Left cardiac atrium (tissue), 4 donors: Measurements from ENCODE around the gene GPC6. TPM values are rescaled to one million over a fixed set of nuclear protein-coding genes. Genes with fewer than 3 reads are reported as not detected.
A peak's percentile ranks its signal among the peaks of the same experiment; 100 is the strongest.

Experiments
- ATAC-seq, 2 donors: fragments of 200-7000 bp; cut with Tn5 transposase; one replicate each; pipeline ENCODE4 v1.9.1; 2020; ENCODE audit warnings: mild to moderate bottlenecking in 2 of 2, moderate library complexity in 2 of 2
- DNase-seq: peaks from one replicate; pipeline ENCODE4 v3.0.0-alpha.2; 2020
- intact Hi-C, 2 donors: fragments of 100-400 bp; cut with DNase I; formaldehyde crosslinking; loops; one replicate each; pipeline versions ENCODE4 v1.14.1 to v1.15.1; 2022 to 2023
- total RNA-seq, 2 donors: library from RNA; stranded (reverse); fragmentation: NEBNext Ultra II Directional; extraction: Animal tissue kit (Norgen Biotek cat#: 25700); gene quantifications; one replicate each; pipeline ENCODE4 v1.2.1, GENCODE V29; 2021
- donor health status: DM: no; HTN: yes; CAD: no.
- donor health status: DM: no; HTN: yes; CAD: no; lungs with severe emphysema.
- donor health status: DM: yes; HTN: yes; CAD: no.
- donor health status: Dilated cardiomyopathy.

The GPC6 gene
- total RNA-seq, 2 donors from 2014 or later, result 2.8 to 5.4 TPM

GRCh38 chr13:94120878-94121277 lies 894.3 kb downstream of the GPC6 start:
- no peak for DNase-seq
- no peak for ATAC-seq
- intact Hi-C loops, result no loop called here

GRCh38 chr13:94121686-94122085 lies 895.1 kb downstream of the GPC6 start:
- peak in 1 of 2 donors; percentile 66 for ATAC-seq
- DNase-seq, result no peak
- intact Hi-C loops, result no loop called here

DNA sequence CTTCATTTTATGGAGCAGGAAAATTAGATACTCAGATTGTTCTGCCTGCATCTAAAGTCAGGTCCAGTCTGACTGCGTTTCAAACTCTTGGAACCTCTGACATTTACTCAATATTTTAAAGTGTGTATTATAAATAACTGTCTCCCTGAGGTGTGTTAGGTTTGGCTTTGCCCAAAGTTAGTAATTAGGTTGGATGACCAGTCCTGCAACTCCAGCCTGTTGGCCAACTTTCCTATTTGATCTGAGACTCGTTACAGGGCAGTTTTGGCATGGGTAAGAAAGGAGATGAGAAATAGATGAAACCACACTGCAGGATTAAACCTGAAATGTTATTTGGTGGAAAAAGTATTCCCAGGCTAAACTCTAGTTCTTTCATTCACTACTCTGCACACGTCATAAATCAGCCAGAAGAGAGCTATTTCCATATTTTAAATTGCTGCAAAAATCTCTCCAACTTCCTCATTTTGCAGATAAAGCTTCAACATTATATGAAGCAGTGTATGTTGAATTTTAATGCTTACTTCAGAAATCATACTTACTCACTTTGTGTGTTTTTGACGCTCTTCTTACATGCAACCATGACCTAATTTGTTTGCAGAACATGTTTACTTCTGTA lies 895.8 kb downstream of the GPC6 start:
- DNase-seq (no peak), ATAC-seq (no peak)
- intact Hi-C loops, result no loop called here

DNA sequence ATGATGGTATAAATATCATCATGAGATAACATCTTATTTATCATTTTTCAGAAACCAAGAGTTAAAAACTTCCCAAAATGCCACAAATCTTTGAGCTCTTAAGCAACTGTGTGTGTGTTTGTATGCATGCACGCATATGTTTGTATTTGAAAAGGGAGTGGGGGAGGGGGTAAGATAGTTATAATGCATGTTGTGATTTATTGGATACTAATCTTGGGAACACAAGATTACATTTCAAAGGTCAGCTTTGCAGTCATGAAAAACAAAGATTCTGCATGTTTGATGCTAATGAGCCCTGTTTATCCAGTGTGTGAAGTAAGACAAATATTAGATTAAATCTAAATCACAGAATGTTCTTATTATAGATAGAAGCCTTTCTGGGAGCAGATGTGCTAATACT lies 897.0 kb downstream of the GPC6 start:
- intact Hi-C loops, result no loop called here
- no peak for DNase-seq
- no peak for ATAC-seq

DNA sequence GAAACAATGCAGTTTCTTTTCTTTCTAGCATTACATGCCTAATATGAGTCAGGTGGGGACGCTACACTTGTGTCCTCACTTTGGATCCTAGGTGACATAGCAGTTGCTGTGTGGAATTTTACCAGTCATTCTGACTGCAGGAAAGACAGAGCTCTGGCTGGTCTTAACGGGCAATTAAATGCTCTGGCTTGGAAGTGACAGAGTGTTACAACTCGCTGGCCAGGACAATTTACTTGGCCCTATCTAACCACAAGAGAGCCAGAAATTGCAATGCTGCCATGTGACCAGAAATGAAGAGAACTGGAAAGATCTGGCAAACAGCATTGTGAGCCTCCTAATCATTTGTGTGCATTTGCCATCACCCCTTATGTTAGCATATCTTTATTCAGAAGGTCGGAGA lies 901.8 kb downstream of the GPC6 start:
- peak; percentile 26 for DNase-seq
- intact Hi-C loops, result no loop called here
- ATAC-seq, result peak; percentile 96 to 97

DNA sequence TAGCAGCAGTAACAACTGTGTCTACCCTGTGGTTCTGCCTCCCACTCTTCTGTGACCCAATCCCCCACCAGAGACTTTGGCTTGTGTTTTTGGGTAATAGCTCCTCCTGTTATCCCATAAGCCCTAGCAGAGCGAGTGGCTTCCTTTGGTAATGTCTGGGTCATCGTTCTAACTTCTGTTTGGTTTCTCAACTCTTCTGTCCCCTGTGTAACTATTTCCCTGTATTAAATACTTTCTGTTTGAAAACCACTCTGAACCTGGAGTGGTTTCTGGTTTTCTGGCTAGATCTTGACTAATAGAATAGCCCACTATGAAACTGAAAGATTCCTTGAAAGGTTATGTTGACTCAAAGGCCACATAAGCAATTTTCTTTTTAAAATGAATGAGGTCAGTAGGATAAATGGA lies 902.9 kb downstream of the GPC6 start:
- DNase-seq, result no peak

DNA sequence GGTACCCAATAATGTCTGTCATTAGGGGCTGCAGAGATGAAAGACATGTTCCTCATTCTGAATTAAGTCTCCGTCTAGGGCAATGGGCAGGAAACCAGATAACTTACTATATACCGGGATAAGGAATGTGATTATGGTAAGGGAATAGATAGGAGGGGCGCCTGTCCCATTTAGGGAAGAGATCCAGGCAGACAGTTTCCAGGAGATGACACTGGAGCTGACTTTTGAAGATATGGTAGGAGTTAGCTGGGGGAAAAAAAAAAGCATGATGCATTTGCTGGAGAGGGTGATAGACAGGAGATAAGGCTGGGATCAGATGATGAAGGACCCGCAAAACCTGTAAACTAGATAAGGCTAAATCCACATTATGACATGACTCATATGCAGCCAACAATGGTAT lies 912.2 kb downstream of the GPC6 start:
- ATAC-seq (no peak), DNase-seq (no peak)
- intact Hi-C loops, result no loop called here

More for the DNA sequence above, 902.9 kb downstream of the GPC6 start:
- ATAC-seq, result peak; percentile 36 to 51
- intact Hi-C loops, result no loop called here

GRCh38 chr13:94139393-94139995 lies 912.9 kb downstream of the GPC6 start:
- intact Hi-C loops, result no loop called here
- no peak for ATAC-seq
- DNase-seq, result no peak

DNA sequence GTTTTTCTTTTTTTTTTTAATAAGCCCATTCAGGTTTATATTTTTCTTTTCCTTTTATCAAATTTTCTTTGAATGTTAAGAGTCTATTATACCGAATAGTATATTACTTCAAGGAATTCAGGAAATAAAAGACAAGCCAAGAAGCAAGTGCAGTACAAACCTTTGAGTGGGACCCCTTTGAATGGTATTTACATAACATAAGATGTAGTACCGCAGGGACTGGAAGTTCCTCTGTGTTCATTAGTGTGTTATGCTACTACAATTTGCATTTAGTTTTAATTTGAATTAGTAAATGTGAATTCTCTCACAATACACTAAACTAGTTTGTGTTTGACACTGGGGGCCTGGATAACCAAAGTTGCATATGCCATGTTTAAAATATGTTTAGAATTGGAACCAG lies 913.4 kb downstream of the GPC6 start:
- DNase-seq, result no peak
- intact Hi-C loops, result loop anchor here in 1 of 2 donors (10.0 kb wide), 1 partner anchor 395 kb away; no protein-coding TSS in a partner anchor

GRCh38 chr13:94140511-94140910 lies 913.9 kb downstream of the GPC6 start:
- ATAC-seq (no peak), DNase-seq (no peak)
- intact Hi-C loops, result loop anchor here in 1 of 2 donors (10.0 kb wide), 1 partner anchor 396 kb away; no protein-coding TSS in a partner anchor

More for the DNA sequence above, 913.4 kb downstream of the GPC6 start:
- no peak for ATAC-seq

- ATAC-seq (no peak), DNase-seq (no peak)
- intact Hi-C loops, result loop anchor here in 1 of 2 donors (10.0 kb wide), 1 partner anchor 399 kb away; no protein-coding TSS in a partner anchor
Observed at GRCh38 chr13:94143624-94144350, 917.2 kb downstream of the GPC6 start.

- DNase-seq (no peak), ATAC-seq (no peak)
- intact Hi-C loops, result loop anchor here in 1 of 2 donors (10.0 kb wide), 1 partner anchor 401 kb away; no protein-coding TSS in a partner anchor
Observed at GRCh38 chr13:94145966-94146365, 919.4 kb downstream of the GPC6 start.

DNA sequence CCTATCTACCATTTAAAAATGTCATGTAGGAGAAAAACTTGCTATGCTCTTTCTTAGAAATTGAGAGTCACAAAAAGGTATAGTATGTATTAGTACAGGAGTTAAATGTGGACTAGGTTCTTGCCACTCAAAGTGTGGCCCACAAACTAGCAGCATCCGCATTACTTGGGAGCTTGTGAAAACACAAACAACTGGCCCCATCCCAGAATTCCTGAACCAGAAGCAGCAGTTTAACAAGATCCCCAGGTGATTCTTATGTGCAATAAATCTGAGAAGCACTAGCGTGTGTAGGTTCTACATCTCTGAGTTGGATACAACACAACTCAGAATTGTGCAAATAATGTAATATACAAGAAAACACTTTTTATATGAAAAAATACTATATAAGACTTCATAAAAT lies 927.0 kb downstream of the GPC6 start:
- ATAC-seq (no peak), DNase-seq (no peak)
- intact Hi-C loops, result no loop called here

GRCh38 chr13:94154367-94154766 lies 927.8 kb downstream of the GPC6 start:
- intact Hi-C loops, result loop anchor here in 1 of 2 donors (2.0 kb wide), 1 partner anchor 22 kb away; no protein-coding TSS in a partner anchor
- ATAC-seq (peak; percentile 41 to 78), DNase-seq (no peak)

GRCh38 chr13:94157705-94158218 lies 931.2 kb downstream of the GPC6 start:
- intact Hi-C loops, result no loop called here
- no peak for DNase-seq
- ATAC-seq, result peak; percentile 77

- ATAC-seq (no peak), DNase-seq (no peak)
- intact Hi-C loops, result no loop called here
Observed at GRCh38 chr13:94160875-94161274, 934.3 kb downstream of the GPC6 start.

DNA sequence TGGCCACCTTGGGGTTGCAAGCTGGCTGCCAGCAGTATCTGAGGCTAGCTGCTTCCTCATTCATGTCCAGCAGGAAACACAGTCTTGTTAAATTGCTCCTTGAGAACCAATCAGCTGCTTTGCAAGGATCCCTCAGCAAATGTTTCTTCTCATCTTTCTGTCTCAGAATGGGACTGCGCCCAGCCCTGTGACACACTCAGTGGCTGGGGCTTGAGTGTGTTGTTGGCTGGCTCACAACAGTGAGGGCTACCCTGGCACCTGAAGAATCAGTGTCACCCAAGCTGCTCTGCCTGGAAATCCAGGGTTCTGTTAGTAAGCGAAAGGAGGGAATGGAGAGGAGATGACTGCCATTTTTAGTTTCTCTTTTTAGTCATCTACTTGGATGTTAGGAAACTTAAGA lies 935.7 kb downstream of the GPC6 start:
- DNase-seq, result peak; percentile 35
- intact Hi-C loops, result no loop called here
- ATAC-seq, result peak in 1 of 2 donors; percentile 73

- intact Hi-C loops, result no loop called here
- peak in 1 of 2 donors; percentile 34 for ATAC-seq
- DNase-seq, result no peak
Observed at GRCh38 chr13:94163535-94163934, 936.9 kb downstream of the GPC6 start.

- intact Hi-C loops, result no loop called here
- ATAC-seq (peak in 1 of 2 donors; percentile 45), DNase-seq (no peak)
Observed at GRCh38 chr13:94168783-94169453, 942.3 kb downstream of the GPC6 start.
